SIG-M5 (cell line): ENCODE measurements around the gene TGM4.
"Not testable (repeated sequence)": the region's sequence is repeated elsewhere in the genome, so short reads cannot be mapped to it uniquely, and the experiment has no call there.

Experiments used
- DNase-seq: peaks from one replicate; lab custom pipeline; 2025; lab: John Stamatoyannopoulos, UW

Gene TGM4

DNA sequence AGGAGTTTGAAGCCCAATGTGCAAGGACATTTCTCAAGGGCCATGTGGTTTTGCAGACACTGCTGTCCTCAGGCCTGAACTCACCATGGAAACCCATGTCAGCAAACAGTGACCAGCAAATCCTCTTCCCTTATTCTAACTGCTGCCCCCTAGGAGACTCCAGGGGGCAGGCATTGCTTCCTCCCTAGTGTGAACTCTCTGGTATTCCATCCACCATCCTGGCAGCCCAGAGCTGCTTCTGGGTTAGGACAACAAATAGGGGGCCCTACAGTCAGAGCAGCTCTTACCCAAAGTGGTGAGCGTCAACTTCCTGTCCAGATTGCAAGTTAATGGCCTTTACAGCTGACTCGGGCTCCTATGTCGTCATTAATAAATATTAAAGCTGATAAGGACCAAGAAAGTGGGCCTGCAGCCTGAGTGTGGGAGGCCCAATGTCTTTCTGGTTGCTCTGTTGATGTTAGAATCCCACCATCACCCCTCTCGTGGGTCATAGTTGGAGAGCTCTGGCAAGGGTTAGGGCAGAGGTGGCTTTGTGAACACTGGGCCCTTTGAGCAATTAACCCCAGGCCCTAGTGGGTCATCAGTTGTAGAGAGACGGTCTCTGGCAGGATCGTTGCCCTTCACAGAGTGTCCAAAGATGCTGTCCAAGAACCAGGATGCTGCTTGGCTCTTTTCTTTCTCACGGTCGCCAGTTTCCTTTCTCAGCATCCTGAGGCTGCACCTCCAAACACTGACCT, 41.5 kb downstream of the TGM4 start:
- no peak for DNase-seq

DNA sequence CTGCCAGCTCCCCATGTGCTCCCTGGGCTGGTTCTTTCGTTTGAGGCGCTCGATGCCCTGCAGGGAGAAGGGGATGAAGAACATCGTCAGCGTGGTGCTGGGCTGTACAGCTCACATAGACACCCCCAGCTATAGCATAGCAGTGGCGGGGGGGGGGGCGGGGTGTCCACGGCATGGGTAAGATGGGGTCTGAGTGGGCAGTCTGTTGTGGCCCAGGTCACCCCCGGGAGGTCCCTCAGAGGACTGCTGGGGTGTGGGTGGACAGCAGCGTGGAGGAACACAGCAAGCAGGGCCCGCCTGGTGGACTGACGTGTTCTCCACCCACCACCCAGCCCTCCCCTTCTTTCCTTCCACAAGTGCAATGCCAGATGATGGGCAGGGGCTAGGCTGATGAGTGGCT, 43.7 kb downstream of the TGM4 start:
- no peak for DNase-seq

DNA sequence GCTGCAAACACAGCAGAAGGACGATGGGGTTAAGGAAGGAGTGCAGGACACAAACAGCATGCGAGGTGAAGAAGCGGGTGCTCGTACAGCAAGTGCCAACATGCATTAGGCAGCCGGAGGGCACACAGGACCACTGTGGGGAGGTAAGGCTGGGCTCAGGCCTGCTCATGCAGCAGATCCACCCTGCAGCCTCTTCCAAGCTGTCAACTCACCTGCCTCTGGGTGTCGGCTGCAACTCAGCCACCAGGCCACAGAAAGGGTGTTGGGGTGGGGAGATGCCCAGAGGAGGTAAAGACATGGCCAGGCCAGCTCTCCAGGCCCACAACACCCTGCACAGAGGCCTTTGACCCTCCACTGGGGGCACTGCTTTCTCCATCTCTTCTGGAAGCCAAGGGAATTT, 44.2 kb downstream of the TGM4 start:
- no peak for DNase-seq

DNA sequence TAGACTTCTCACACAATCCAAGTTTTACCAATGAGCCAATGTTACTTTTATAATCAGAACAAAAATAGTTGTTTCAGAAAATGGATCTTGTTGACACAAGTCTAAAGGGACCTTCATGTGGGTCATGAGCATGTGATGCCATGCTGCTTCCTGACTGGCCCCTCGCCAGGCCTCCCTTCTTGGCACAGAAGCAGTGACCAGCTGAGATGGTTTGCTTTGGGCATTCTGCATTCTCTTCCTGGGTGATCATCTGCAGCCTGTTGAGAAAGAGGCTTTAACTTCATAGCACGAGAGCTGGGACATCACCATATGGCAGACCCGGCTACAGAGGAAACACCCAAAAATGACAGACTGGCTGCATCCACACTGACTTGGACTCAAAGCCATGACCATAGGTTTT, 45.7 kb downstream of the TGM4 start:
- no peak for DNase-seq

DNA sequence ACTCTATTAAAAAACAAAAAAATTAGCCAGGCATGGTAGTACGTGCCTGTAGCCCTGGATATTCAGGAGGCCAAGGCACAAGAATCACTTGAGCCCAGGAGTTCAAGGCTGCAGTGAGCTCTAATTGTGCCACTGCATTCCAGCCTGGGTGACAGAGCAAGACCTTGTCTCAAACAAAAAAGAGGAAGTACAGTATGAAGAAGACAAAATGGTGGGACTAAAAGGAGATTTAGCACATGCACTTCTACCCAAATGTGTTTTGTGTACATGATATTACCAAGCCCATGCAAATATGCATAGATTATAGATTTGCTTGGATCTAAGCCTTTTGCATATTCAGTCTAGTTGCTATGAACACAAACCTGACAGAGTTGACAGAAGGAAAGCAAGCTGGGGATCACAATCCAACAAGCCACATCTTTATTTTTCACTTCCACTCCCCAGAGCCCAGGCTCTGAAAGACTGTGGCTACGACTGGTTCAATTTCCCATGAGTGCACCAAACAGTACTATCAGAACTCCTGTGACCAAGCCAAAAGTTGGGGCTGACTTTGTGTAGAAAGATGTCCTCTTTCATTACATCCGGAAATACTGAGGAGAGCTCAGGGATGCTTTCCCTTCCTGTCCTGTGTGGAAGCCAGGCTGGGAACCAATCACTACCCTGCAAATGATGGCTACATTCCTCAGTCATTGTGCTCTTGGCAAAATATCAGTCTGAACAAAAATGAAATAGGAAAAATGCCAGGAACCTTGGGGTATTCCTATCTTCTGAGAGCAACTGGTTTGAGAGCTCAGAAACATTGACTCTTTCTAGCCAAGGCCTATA, 49.4 kb downstream of the TGM4 start:
- no peak for DNase-seq

DNA sequence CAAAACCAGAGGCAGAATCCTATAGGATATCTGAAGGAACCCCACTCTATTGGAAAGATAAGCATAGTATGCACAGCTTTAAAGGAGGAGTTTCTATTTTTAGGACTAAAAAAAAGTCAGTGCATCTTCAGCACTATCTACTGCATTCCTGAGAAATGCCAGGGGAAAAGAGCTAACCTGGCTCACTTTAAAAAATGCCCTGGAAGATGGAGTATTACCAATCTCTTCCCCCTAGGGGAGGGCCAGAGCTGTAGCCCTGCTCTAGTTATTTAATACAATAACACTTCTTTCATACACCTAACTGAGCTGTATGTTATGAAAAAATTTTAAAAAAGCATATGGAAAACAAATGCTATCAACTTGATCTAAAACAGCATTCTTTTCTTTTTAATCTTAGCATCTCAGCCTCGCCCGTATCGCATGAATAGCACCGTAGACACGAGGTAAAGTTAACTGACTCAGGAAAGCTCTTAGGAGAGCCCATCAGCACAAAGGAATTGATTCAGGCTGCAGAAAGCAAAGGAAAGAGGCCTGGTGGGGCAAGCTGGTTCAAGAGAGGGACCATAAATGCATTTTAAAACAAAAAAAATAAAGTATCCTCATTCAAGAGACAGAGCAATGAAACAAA, 50.2 kb downstream of the TGM4 start:
- DNase-seq = no peak

DNA sequence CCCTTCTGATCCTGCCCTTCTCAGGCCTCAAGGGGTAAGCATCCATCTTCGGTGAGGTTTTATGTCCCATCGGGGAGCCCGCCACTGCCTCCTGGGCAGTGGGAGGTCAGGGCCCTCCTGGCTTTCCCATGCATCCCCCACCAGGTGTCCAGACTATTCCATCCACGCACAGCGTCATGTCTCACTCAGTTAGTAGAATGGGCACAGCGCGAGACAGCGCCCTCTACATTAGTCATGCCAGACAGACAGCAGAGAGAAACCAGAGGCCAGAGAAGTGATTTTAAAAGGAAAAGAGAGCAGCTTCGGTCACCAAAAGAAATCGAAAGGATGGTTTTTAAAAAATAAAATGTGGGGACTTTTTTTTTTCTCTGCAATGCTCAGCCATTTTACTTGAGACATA, 51.8 kb downstream of the TGM4 start:
- DNase-seq = no peak

DNA sequence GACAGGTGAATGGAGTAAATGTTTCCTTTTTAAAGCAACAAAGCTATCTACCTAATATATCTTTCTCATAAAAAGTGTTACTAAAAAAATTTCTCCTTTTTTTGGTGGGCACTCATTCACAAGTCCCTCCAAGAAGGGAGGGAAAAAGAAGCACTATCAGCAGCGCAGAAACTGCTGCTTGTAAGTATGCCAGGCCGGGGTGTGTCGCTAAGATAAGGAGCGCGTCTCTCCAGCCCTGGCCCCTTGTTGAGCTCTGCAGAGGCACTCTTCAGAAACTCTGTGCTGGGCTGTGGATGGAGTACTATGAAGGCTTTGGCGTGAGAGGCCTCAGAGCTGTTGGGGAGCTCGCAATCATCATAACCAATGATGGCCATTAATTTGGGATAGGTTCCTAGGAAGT, 52.5 kb downstream of the TGM4 start:
- no peak for DNase-seq

DNA sequence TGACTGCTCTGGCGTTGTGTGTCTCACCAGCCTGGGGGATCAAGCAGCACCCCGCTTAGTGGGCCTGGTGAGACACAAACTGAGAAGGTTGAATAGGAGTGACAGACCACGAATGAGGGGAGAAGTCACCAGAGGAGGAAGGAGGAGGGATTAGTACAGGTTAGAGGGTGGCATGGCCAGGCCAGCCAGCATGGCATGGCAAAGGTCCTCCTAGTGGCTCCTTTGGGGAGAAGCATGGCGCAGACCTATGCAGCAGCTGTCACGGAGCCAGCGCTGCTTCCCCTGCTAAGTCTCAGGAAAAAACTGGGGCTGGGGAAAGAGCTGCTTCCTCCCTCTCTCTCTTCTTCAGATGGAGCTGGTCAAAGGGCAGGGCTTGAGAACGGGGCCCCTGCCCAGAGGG, 53.0 kb downstream of the TGM4 start:
- DNase-seq = no peak

DNA sequence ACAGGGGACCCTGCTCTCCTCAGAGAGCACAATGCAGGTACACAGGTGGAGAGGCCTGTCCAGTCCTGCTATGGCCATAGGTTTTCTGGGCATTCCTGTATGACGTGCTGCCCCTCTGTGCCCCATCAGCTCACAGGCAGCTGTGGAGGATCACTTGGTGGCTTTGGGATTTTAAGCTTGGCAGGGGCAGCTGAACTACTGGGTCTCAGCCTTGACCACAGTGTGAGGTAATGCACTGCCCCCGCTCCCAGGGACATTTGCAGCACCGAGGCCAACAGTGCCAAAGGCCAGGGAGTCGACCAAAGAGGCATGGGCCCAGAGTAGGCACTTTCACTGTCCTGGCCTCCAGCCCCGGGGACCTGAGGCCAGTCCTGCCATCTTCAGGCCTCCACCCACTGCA, 55.4 kb downstream of the TGM4 start:
- no peak for DNase-seq

DNA sequence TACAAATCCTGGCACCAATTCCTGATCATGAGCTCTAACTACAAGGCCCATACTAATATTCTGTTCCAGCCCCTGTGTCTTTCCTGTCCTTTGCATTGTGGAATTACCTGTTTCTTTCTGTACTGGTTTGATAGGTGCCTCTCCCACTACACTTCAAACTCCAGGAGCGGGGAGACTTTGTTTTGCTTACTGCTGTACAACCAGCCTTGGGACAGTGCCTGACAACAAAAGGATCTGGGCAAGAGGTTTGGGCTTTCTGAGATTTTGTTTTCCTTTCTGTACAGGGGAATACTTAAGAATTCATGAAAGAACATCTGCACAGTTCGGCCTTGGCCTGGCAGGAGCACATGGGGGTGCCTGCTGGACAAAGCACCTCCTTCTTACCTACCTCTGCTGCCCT, 56.5 kb downstream of the TGM4 start:
- DNase-seq = no peak

DNA sequence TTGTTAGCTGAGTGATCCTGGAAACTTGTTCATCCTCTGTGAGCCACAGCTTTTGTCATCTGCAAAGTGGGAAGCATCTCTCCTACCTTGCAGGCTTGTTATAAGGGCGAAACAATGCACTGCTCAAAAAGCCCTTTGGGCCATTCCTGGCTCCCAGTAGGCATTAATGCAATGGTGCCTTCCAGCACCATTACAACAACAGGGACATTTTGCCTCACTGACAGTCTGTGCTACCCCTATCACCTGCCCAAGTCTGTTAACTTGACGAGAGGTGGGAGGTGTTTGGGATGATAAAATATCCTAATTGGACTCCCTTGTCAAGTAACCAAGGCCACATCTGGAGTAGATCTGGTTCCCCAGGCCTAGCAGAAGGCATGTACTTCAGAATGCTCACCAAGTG, 57.4 kb downstream of the TGM4 start:
- no peak for DNase-seq

DNA sequence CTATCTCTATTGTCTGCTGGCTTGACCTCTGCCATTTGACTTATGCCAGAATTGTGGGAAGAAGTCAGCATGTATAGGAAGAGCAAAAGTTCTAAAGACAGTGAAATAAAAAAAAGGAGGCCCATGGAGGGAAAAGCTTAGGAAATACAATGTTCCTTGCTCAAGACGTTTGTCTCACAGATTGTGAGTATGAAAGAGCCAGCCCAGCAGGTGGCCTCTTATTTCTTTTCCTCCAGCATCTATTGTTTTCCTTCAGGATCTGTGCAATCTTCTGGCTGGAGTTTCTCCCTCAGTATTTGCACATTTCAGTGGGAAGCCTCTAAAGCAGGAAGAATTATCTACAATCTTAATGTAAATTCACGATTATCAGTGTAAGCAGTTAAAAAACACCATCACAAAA, 57.9 kb downstream of the TGM4 start:
- no peak for DNase-seq

DNA sequence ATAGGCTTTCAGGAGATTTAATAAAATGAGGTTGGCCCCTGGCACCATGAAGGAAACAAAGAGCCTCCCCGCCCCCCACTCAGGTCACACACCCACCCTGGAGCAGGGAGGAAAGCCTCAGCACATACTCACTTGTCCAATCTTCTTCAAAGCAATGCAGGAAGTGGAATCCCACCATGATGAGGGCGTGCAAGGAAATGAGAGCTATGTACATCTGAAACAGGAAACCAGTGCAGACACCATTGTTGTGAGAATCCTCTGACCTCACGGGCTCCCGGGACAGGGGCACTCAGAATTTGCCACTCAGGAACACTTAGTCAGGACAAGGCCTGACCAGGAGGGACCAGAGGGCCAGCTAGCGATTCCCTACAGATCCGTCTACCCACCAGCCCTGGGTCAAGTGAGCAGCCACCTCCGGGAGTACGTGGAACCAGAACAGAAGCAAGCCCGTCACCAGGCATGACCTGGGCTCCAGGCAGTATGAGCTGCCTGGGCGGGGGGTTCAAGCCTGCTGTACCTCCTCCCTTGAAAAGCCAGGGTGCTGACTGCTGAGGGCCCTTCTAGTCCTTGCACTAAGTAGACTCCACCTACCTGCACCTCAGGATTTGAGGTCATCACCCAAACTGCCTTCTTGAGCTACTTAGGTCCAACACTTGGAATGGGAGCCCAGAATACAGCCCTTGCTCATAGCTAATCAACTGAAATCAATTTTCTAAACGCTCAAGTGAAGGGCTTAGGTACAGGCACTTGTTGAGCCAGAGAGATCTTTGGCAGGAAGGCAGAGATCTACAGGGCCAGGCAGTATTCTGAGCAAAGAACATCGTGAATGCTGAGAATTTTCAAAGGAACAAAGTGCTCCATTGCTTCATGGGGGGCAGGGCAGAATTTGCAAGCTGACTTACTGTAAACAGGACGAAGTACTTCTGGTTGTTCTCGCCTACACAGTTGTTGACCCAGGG, 58.9 kb downstream of the TGM4 start:
- no peak for DNase-seq

DNA sequence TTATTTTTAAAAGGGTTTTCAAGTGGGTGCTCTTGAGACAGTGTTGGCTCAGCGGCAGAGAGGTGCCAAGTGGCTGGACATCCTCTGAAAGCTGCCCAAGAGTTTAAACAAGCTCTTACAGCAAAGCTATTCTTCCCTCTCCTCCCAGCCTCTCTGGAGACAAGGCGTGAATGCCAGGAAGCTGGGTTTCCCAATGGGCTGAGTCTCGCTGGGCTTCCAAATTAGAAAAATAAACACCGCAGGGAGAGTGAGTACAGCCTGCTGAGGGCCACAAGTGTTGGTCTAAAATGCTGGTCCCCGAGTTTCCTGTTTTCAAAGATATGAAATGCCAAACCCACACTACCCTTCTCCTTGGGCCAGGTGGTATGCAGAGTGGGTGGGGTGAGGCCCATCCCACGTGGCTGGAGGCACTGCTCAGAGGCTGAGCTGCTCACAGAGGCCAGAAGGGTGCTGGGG, 65.2 kb downstream of the TGM4 start:
- no peak for DNase-seq

DNA sequence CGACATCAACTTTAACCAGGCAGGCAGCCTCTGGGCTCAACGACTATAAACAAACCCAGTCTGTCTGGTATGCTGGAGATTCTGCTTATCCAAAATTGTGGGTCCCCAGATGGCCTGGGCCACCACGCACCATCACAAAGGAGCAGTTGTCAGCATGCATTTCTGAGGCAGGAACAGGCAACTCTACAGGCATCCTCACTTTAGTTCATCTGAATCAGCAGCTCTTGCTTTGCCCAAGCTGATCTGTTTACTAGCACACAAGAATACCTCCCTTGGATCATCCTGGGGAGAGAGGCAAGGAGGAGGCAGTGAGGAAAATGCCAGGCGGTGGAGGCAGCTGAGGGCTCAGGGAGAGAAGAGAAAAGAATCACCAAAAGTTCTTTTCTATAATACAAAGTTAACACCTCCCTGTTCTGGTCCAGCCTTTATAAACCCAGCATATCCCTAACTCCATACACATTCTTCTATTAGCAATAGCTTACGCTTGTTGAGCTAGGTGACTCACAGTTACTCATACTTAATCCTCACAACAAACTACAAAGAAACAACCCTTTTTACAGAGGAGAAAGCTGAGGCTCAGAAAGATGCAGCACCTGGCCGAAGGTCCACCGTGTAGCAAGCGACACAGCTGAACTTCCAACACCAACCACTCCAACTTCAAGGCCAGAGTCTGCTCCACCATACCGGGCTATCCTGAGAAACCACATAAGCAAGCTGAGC, 68.0 kb downstream of the TGM4 start:
- no peak for DNase-seq

DNA sequence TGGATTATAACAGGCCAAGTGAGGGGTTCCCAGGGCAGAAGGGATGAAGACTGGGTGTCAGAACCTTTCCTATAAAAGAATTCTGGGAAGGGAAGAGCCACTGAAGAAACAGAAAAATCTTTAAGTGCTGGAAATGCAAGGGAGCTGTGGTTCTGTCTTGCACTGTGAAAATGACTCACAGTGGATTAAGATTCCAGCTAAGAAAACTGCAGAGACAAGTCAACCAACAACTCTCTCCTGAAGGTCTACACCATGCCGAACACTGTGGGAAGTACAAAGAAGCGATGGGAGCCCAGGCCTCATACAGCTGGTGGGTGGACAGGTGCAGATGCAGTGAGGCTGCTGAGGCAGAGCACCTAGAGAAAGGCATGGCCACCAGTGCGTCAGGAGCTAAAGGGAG, 73.8 kb downstream of the TGM4 start:
- DNase-seq = no peak

DNA sequence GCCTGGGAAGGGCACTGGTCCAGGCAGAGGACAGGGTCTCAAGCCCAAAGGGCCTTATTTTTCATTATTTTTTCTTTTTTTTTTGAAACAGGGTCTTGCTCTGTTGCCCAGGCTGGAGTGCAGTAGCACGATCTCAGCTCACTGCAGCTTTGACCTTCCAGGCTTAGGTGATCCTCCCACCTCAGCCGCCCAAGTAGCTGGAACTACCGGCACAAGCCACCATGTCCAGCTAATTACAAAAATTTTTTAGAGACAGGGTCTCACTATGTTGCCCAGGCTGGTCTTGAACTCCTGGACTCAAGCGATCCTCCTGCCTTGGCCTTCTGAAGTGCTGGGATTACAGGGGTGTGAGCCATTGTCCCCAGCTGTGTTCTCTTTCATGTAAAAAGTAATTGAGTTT, 75.4 kb downstream of the TGM4 start:
- DNase-seq = not testable (repeated sequence)

DNA sequence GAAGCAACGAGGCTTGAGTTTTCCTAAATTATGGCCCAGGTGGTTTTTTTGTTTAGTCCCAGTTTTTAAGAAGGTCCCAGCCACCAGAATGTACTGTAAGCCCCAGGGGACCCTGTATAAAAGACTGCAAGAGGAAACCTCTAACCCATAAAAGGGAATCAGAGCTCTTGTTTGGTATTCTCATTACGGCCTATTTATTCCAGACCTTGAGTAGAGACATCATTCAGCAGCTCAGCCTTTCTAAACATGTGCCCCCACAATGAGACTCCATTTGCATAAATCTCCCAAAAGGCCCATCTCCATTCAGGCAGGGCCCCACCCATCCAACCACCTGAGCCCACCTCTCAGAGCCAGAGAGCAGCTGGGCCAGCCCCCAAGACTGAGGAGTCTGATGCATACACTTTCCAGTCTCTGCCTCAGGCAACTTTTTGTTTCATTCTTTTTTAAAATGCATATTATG, 75.9 kb downstream of the TGM4 start:
- no peak for DNase-seq

DNA sequence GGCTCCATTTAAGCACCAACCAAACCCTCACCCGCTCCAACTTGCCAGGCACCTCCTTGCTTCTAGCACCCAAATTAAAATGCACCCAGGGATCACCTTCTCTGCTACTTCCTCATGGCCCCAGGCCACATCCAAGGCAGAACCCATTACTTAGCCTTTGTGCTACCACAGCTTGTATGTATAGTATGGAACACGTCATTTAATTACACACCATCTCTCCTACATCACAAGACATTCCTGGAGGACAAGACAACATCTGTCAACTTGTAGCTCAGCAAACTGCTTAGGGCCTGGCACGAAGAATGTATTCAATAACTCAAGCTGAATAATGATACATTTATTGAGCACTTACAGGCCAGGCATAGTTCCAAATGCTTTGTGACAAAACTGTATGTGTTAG, 78.3 kb downstream of the TGM4 start:
- no peak for DNase-seq

DNA sequence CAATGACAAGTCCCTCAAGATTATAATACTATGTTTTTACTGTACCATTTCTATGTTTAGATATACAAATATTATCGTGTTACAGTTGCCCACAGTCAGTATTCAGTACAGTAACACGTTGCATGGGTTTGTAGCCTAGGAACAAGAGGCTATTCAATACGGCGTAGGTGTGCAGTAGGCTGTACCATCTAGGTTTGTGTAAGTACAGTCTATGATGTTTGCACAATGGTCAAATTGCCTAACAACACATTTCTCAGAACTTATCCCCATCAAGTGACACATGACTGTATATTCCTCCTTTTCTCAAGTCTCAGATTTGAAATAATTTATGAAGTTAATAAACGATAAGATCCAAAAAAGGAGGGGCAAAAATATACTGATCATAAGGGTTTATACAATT, 79.9 kb downstream of the TGM4 start:
- no peak for DNase-seq
